Endothelial cell of umbilical vein (primary cell): ENCODE data around the gene SLC15A1.

Experiments
- CTCF ChIP-seq, 2 donors: IDR thresholded peaks; 1 replicate in 1 of 2; 2 replicates in 1 of 2; pipeline ENCODE4 v1.5.1; 2011; ENCODE audit warnings: low read length in 2 of 2, mild to moderate bottlenecking in 2 of 2, moderate library complexity in 2 of 2, control low read depth in 1 of 2, inconsistent platforms in 1 of 2, low read depth in 1 of 2; ENCODE audit not compliant: insufficient read depth in 1 of 2; ENCODE audit errors: extremely low read depth in 1 of 2
- MYC ChIP-seq: IDR thresholded peaks from one replicate; pipeline ENCODE4 v1.6.1; 2011; ENCODE audit warnings: mild to moderate bottlenecking, low read depth, low read length
- POLR2A ChIP-seq: IDR thresholded peaks from 2 replicates; pipeline ENCODE4 v1.6.1; 2012; ENCODE audit warnings: low read depth, mild to moderate bottlenecking, control low read depth, low read length

- TF ChIP-seq MYC: no peak
- no peak for TF ChIP-seq POLR2A
- TF ChIP-seq CTCF (IDR thresholded peaks at IDR 0.05; ENCODE audit: extremely low read depth in 1 of 2, insufficient read depth in 1 of 2, low read depth in 1 of 2, low read length in 2 of 2): no peak
These were observed 27.2 kb upstream of the SLC15A1 start for GRCh38 chr13:98779695-98780094.
